GM12878 (cell line): ENCODE results near the gene GALNT12. TPM values are rescaled to one million over a fixed set of nuclear protein-coding genes. Genes with fewer than 3 reads are reported as not detected.

ENCODE experiments used
- ATAC-seq: fragments of 200-7000 bp; cut with Tn5 transposase; 3 replicates; pipeline ENCODE4 v1.9.1; 2020; ENCODE audit warnings: mild to moderate bottlenecking, moderate library complexity
- BruUV-seq: library from RNA; stranded (reverse); fragments of 400-500 nt; replicated peaks from 2 replicates; lab custom pipeline; 2021; lab: Mats Ljungman, UMichigan
- CTCF ChIA-PET: fragments of 300-600 bp; sonication (Branson Sonifier 250); formaldehyde crosslinking; extraction: SDS; loops from one replicate; lab custom pipeline; 2021; ENCODE audit warnings: inconsistent platforms; lab: Yijun Ruan, JAX
- POLR2A ChIA-PET: fragments of 350-600 bp; formaldehyde crosslinking; extraction: SDS; loops from one replicate; lab custom pipeline; 2021; ENCODE audit warnings: inconsistent platforms; lab: Charles Lee
- RAD21 ChIA-PET: fragments of 300-600 bp; sonication (Branson Sonifier 250); formaldehyde crosslinking; loops from one replicate; lab custom pipeline; 2023; ENCODE audit warnings: antibody characterized with exemption; ENCODE audit not compliant: unreplicated experiment; lab: Charles Lee
- SMC1A ChIA-PET: fragments of 300-600 bp; sonication (Branson Sonifier 250); formaldehyde crosslinking; loops from one replicate; lab custom pipeline; 2023; ENCODE audit not compliant: unreplicated experiment, uncharacterized antibody; lab: Charles Lee
- DNase-seq: peaks from one replicate; pipeline ENCODE4 v3.0.0-alpha.2; 2011; ENCODE audit warnings: low read depth, low spot score
- FAIRE-seq: peaks from 3 replicates; lab custom pipeline; 2011; peaks lifted over from hg19 to GRCh38; lab: Jason Lieb, UNC
- H2AFZ ChIP-seq: 2 replicates; pipeline ENCODE4 v1.6.0; 2011; ENCODE audit warnings: low read depth, low read length, control low read depth; ENCODE audit not compliant: control insufficient read depth
- H3K27ac ChIP-seq: 2 replicates; pipeline ENCODE4 v1.5.1; 2011; ENCODE audit warnings: control low read depth; ENCODE audit not compliant: control insufficient read depth, insufficient read depth
- H3K27me3 ChIP-seq, 2 experiments: replicated peaks in 1 of 2; 2 replicates each; pipeline versions ENCODE4 v1.6.0 to v1.6.1; 2011; ENCODE audit warnings: low read length in 1 of 2; ENCODE audit not compliant: control insufficient read depth in 2 of 2, insufficient read depth in 2 of 2
- H3K36me3 ChIP-seq, 2 experiments: 2 replicates each; pipeline ENCODE4 v1.5.1; 2011; ENCODE audit warnings: low read length in 1 of 2; ENCODE audit not compliant: control insufficient read depth in 2 of 2, insufficient read depth in 2 of 2
- H3K4me1 ChIP-seq: 2 replicates; pipeline ENCODE4 v1.6.1; 2011; ENCODE audit warnings: mild to moderate bottlenecking, low read length, moderate library complexity, mixed read lengths; ENCODE audit not compliant: control insufficient read depth, insufficient read depth
- H3K4me2 ChIP-seq: 2 replicates; pipeline ENCODE4 v1.6.0; 2011; ENCODE audit warnings: control low read depth; ENCODE audit not compliant: control insufficient read depth, insufficient read depth
- H3K4me3 ChIP-seq: fragments of 200-600 bp; sonication (generic); 2 replicates; pipeline ENCODE4 v1.5.1; 2016
- H3K79me2 ChIP-seq: 2 replicates; pipeline ENCODE4 v1.6.0; 2011; ENCODE audit warnings: low read length; ENCODE audit not compliant: control insufficient read depth, insufficient read depth
- H3K9ac ChIP-seq: 2 replicates; pipeline ENCODE4 v1.8.0; 2011; ENCODE audit warnings: low read length, control low read depth, mixed read lengths; ENCODE audit not compliant: control insufficient read depth, insufficient read depth
- H3K9me3 ChIP-seq: replicated peaks from 3 replicates; pipeline ENCODE4 v1.5.1; 2011; ENCODE audit warnings: mild to moderate bottlenecking, low read length; ENCODE audit not compliant: control insufficient read depth, insufficient read depth
- H4K20me1 ChIP-seq: 2 replicates; pipeline ENCODE4 v1.6.0; 2011; ENCODE audit not compliant: control insufficient read depth, insufficient read depth
- BACH1 ChIP-seq: fragments of 450-650 bp; IDR thresholded peaks from 2 replicates; pipeline ENCODE4 v1.6.1; 2017; ENCODE audit warnings: mild to moderate bottlenecking, borderline replicate concordance
- DPF2 ChIP-seq: fragments of 450-650 bp; IDR thresholded peaks from 2 replicates; pipeline ENCODE4 v1.6.1; 2017; ENCODE audit warnings: mild to moderate bottlenecking
- ETV6 ChIP-seq, 2 experiments: fragments of 450-650 bp in 1 of 2; IDR thresholded peaks in 1 of 2; conservative IDR thresholded peaks in 1 of 2; 2 replicates each; pipeline ENCODE4 v1.6.1; 2014; ENCODE audit warnings: antibody characterized with exemption in 1 of 2, borderline replicate concordance in 1 of 2, low read depth in 1 of 2, mild to moderate bottlenecking in 1 of 2, moderate library complexity in 1 of 2
- FOXK2 ChIP-seq: fragments of 450-650 bp; IDR thresholded peaks from 2 replicates; pipeline ENCODE4 v1.6.1; 2017; ENCODE audit warnings: mild to moderate bottlenecking, moderate library complexity
- GABPA ChIP-seq: IDR thresholded peaks from 2 replicates; pipeline ENCODE4 v1.6.1; 2014; ENCODE audit warnings: antibody characterized with exemption, low read depth, mild to moderate bottlenecking, inconsistent platforms
- IKZF2 ChIP-seq, 2 experiments: fragments of 450-650 bp; IDR thresholded peaks; 2 replicates each; pipeline ENCODE4 v1.6.1; 2017; ENCODE audit warnings: mild to moderate bottlenecking in 2 of 2, moderate library complexity in 2 of 2
- IRF4 ChIP-seq: IDR thresholded peaks from 2 replicates; pipeline ENCODE4 v1.6.1; 2011; ENCODE audit warnings: low read depth, low read length
- KAT2A ChIP-seq: conservative IDR thresholded peaks from 2 replicates; pipeline ENCODE4 v1.6.1; 2011; ENCODE audit warnings: low read depth, low read length; ENCODE audit not compliant: control insufficient read depth
- NBN ChIP-seq: fragments of 450-650 bp; IDR thresholded peaks from 2 replicates; pipeline ENCODE4 v1.6.1; 2016
- RB1 ChIP-seq: fragments of 450-650 bp; formaldehyde crosslinking; IDR thresholded peaks from 2 replicates; pipeline ENCODE4 v1.6.1; 2017; ENCODE audit warnings: mild to moderate bottlenecking, borderline replicate concordance
- SMARCA5 ChIP-seq: fragments of 450-650 bp; IDR thresholded peaks from 2 replicates; pipeline ENCODE4 v1.6.1; 2017; ENCODE audit warnings: mild to moderate bottlenecking
- SMC3 ChIP-seq: IDR thresholded peaks from 2 replicates; pipeline ENCODE4 v1.6.1; 2011; ENCODE audit warnings: low read length, improper control_type of control experiment, borderline replicate concordance
- ZNF207 ChIP-seq: fragments of 450-650 bp; IDR thresholded peaks from 2 replicates; pipeline ENCODE4 v1.6.1; 2014; ENCODE audit warnings: antibody characterized with exemption, mild to moderate bottlenecking, borderline replicate concordance
- ZNF24 ChIP-seq: fragments of 450-650 bp; IDR thresholded peaks from 2 replicates; pipeline ENCODE4 v1.6.1; 2017; ENCODE audit warnings: antibody characterized with exemption, mild to moderate bottlenecking
- WGBS: methylation state at CpG from one replicate; pipeline ENCODE4 v1.1.6; 2016; ENCODE audit warnings: low lambda C conversion rate; ENCODE audit not compliant: insufficient replicate concordance, insufficient coverage; ENCODE audit errors: missing lambda C conversion rate; 5-methylcytosine and 5-hydroxymethylcytosine counted together
- in situ Hi-C: fragments of 300-500 bp; cut with MboI; formaldehyde crosslinking; loops from 9 replicates; pipeline ENCODE4 v1.14.3; 2018; ENCODE audit warnings: mixed read lengths
- intact Hi-C: fragments of 100-400 bp; cut with micrococcal nuclease; formaldehyde crosslinking; loops from one replicate; pipeline ENCODE4 v1.14.2; 2022; ENCODE audit not compliant: unreplicated experiment
- polyA plus RNA-seq, 11 experiments: library from polyadenylated mRNA; depleted of rRNA in 4 of 11; unstranded in 6 of 11; stranded (reverse) in 5 of 11; fragments of >200 nt; fragmentation: Nextera tagmentation in 4 of 11; fragmentation: Illumina TruSeq in 1 of 11; extraction: Ambion mirVana in 4 of 11; extraction: Trizol in 1 of 11; gene quantifications; 1 replicate in 1 of 11; 2 replicates in 10 of 11; pipeline versions ENCODE4 v1.2.1 to v1.2.3, GENCODE V29; 2011 to 2016; ENCODE audit warnings: inconsistent platforms in 2 of 11, missing spikeins in 2 of 11, low read depth in 1 of 11
- total RNA-seq, 4 experiments: library from RNA; depleted of rRNA in 3 of 4; stranded (reverse); fragments of >200 nt in 3 of 4; fragmentation: Illumina TruSeq in 1 of 4; extraction: Trizol in 1 of 4; gene quantifications; 2 replicates each; pipeline versions ENCODE4 v1.2.1 to v1.2.3, GENCODE V29; 2013 to 2021
- TF ChIP-seq, protein P1 (sequence below): fragments of 450-650 bp; IDR thresholded peaks from 2 replicates; pipeline ENCODE4 v1.6.1; 2016; ENCODE audit warnings: mild to moderate bottlenecking, moderate library complexity, borderline replicate concordance
- TF ChIP-seq, protein P2 (sequence below): fragments of 450-650 bp; IDR thresholded peaks from 2 replicates; pipeline ENCODE4 v1.6.1; 2017; ENCODE audit warnings: mild to moderate bottlenecking, low read depth, inconsistent platforms; ENCODE audit not compliant: poor library complexity, severe bottlenecking

Gene GALNT12
- total and polyA plus RNA-seq, 10 of the 15 experiments (the other 5 are each of a cell fraction or from before 2014, with no cell fraction given): 0.13 to 5.3 (median 3.2) TPM

DNA sequence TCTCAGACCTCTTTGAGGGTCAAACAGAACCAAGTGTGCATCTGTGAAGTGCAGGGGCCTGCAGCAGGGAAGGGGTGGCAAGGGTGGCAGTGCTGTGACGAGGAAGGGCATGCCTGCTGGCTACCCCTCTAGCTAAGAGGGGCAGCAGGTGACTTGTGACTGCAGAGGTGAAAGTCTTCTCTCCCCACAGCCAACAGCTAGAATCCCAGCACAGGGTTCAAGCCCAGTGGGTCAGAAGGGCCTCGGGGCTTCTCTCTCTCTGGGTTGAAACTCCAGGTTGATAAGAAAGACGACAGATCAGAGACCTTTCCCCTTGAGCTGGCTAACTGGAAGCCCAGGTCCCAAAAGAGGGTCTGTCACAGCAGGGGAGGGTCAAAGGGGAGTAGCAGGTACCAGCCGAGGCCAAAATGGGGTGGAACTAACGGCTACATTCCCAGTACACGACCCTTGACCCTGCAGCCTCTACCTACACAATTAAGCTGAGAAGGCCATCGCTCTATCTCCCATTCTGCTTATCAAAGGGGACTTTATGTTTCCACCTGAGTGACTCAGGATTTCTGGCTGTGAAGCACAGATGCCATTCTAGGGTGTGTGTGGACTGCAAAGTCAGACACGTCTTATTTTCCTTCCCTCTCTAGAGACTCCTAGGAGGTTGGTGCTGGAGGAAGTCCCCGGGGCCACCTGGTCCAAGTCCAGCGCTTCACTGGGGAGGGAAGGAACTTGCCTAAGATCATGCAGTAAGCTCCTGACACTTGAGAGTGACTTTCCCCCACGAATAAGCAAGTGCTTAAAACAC, 25.7 kb upstream of the GALNT12 start:
- Histone ChIP-seq H3K4me2 (no peak overlapping the region), H3K9ac (no peak overlapping the region), H3K4me1 (no peaks in the 10 kb centered on the region), H3K36me3 (no peaks in the 10 kb centered on the region), H3K9me3 (no peaks in the 10 kb centered on the region), H3K27me3 (no peaks in the 10 kb centered on the region), H2AFZ (no peak overlapping the region)
- no peak for FAIRE-seq
- in situ Hi-C loops (loop anchor here (25.0 kb wide), 1 partner anchor 719 kb away; the partner anchor contains the start of gene NANS), intact Hi-C loops (no loop called here)
- no TSS peak for BruUV-seq
- CTCF ChIA-PET: no interaction called here
- ATAC-seq: no peak
- POLR2A ChIA-PET: no interaction called here
- WGBS: 66% methylated on average over 11 of the region's 11 CpGs
- no peak for TF ChIP-seq SMC3
- TF ChIP-seq FOXK2: no peak
- no peak for TF ChIP-seq IRF4
- no peak for TF ChIP-seq ETV6 (conservative IDR thresholded peaks at IDR 0.05 in 1 of 2, IDR thresholded peaks at IDR 0.05 in 1 of 2; ENCODE audit: borderline replicate concordance in 1 of 2, low read depth in 1 of 2)
- no peak for TF ChIP-seq SMARCA5
- TF ChIP-seq, protein P1, sequence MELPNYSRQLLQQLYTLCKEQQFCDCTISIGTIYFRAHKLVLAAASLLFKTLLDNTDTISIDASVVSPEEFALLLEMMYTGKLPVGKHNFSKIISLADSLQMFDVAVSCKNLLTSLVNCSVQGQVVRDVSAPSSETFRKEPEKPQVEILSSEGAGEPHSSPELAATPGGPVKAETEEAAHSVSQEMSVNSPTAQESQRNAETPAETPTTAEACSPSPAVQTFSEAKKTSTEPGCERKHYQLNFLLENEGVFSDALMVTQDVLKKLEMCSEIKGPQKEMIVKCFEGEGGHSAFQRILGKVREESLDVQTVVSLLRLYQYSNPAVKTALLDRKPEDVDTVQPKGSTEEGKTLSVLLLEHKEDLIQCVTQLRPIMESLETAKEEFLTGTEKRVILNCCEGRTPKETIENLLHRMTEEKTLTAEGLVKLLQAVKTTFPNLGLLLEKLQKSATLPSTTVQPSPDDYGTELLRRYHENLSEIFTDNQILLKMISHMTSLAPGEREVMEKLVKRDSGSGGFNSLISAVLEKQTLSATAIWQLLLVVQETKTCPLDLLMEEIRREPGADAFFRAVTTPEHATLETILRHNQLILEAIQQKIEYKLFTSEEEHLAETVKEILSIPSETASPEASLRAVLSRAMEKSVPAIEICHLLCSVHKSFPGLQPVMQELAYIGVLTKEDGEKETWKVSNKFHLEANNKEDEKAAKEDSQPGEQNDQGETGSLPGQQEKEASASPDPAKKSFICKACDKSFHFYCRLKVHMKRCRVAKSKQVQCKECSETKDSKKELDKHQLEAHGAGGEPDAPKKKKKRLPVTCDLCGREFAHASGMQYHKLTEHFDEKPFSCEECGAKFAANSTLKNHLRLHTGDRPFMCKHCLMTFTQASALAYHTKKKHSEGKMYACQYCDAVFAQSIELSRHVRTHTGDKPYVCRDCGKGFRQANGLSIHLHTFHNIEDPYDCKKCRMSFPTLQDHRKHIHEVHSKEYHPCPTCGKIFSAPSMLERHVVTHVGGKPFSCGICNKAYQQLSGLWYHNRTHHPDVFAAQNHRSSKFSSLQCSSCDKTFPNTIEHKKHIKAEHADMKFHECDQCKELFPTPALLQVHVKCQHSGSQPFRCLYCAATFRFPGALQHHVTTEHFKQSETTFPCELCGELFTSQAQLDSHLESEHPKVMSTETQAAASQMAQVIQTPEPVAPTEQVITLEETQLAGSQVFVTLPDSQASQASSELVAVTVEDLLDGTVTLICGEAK: no peak
- no peak for TF ChIP-seq KAT2A
- TF ChIP-seq DPF2: no peak
- TF ChIP-seq ZNF24: no peak
- TF ChIP-seq IKZF2 (IDR thresholded peaks at IDR 0.05): no peak
- TF ChIP-seq RB1: no peak
- TF ChIP-seq, protein P2, sequence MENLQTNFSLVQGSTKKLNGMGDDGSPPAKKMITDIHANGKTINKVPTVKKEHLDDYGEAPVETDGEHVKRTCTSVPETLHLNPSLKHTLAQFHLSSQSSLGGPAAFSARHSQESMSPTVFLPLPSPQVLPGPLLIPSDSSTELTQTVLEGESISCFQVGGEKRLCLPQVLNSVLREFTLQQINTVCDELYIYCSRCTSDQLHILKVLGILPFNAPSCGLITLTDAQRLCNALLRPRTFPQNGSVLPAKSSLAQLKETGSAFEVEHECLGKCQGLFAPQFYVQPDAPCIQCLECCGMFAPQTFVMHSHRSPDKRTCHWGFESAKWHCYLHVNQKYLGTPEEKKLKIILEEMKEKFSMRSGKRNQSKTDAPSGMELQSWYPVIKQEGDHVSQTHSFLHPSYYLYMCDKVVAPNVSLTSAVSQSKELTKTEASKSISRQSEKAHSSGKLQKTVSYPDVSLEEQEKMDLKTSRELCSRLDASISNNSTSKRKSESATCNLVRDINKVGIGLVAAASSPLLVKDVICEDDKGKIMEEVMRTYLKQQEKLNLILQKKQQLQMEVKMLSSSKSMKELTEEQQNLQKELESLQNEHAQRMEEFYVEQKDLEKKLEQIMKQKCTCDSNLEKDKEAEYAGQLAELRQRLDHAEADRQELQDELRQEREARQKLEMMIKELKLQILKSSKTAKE: no peak
- TF ChIP-seq GABPA: no peak
- no peak for TF ChIP-seq BACH1
- no peak for TF ChIP-seq NBN
- TF ChIP-seq ZNF207: no peak
- TF ChIP-seq, all 136 proteins: peak for 0
- no peak for DNase-seq
- ChIA-PET RAD21 (no interaction called here), SMC1A (no interaction called here)
- H4K20me1 ChIP-seq: no peaks in the 10 kb centered on the region
- no peaks in the 10 kb centered on the region for H3K79me2 ChIP-seq
- no peak overlapping the region for H3K27ac ChIP-seq
- no peak overlapping the region for H3K4me3 ChIP-seq
